Measurements from ENCODE around the gene PRR29. TPM values are rescaled to one million over a fixed set of nuclear protein-coding genes. Genes with fewer than 3 reads are reported as not detected.

Gene PRR29
- total and polyA plus RNA-seq, 4 donors, result 0.02 to 0.35 (median 0.14) TPM; not detected in 1

GRCh38 chr17:63955232-63955631 lies 42.9 kb upstream of the PRR29 start:
- Histone ChIP-seq H3K9me3 (ENCODE audit: control insufficient read depth in 4 of 4, low read length in 3 of 4) (no peaks in the 10 kb centered on the region), H3K4me1 (ENCODE audit: control insufficient read depth in 4 of 4, insufficient read depth in 4 of 4, low read length in 3 of 4) (no peaks in the 10 kb centered on the region), H3K27me3 (ENCODE audit: control insufficient read depth in 4 of 4, insufficient read depth in 4 of 4, low read length in 3 of 4) (no peaks in the 10 kb centered on the region), H3K36me3 (ENCODE audit: control insufficient read depth in 4 of 4, insufficient read depth in 3 of 4, low read depth in 1 of 4, low read length in 3 of 4) (no peaks in the 10 kb centered on the region), H3K27ac (ENCODE audit: low read depth in 1 of 2, low read length in 2 of 2) (no peak overlapping the region), H3K9ac (ENCODE audit: low read depth in 1 of 2, low read length in 2 of 2) (no peak overlapping the region), H3K4me3 (ENCODE audit: low read depth in 1 of 3, low read length in 3 of 3) (no peak overlapping the region)
- WGBS, result 81% methylated on average over 11 of the region's 11 CpGs
- TF ChIP-seq RAD21 (IDR thresholded peaks at IDR 0.05), result no peak
- DNase-seq (ENCODE audit: low spot score), result no peak

- no peaks in the 10 kb centered on the region for H3K36me3 ChIP-seq (ENCODE audit: control insufficient read depth in 4 of 4, insufficient read depth in 3 of 4, low read depth in 1 of 4, low read length in 3 of 4)
- no peak for DNase-seq (ENCODE audit: low spot score)
- 92% methylated on average over 4 of the region's 4 CpGs for WGBS
- no peaks in the 10 kb centered on the region for H3K9me3 ChIP-seq (ENCODE audit: control insufficient read depth in 4 of 4, low read length in 3 of 4)
- H3K9ac ChIP-seq (ENCODE audit: low read depth in 1 of 2, low read length in 2 of 2), result no peak overlapping the region
- TF ChIP-seq TAF1 (conservative IDR thresholded peaks at IDR 0.05) (no peak), CTCF (IDR thresholded peaks at IDR 0.05; ENCODE audit: low read depth, low read length, missing input control) (no peak), RXRA (IDR thresholded peaks at IDR 0.05) (no peak), JUND (IDR thresholded peaks at IDR 0.05) (no peak), NR2F2 (IDR thresholded peaks at IDR 0.05) (no peak), YY1 (IDR thresholded peaks at IDR 0.05) (no peak), FOXA1 (IDR thresholded peaks at IDR 0.05) (no peak), REST (IDR thresholded peaks at IDR 0.05) (no peak), MAX (IDR thresholded peaks at IDR 0.05) (no peak), EGR1 (IDR thresholded peaks at IDR 0.05; ENCODE audit: low read depth in 2 of 2) (no peak), HNF4G (IDR thresholded peaks at IDR 0.05) (no peak), SP1 (IDR thresholded peaks at IDR 0.05) (no peak), GABPA (IDR thresholded peaks at IDR 0.05 in 1 of 2, conservative IDR thresholded peaks at IDR 0.05 in 1 of 2) (no peak), ATF3 (IDR thresholded peaks at IDR 0.05) (no peak), HNF4A (conservative IDR thresholded peaks at IDR 0.05) (no peak), ZBTB33 (IDR thresholded peaks at IDR 0.05) (no peak), FOXA2 (IDR thresholded peaks at IDR 0.05) (no peak), RAD21 (IDR thresholded peaks at IDR 0.05) (no peak)
- no peaks in the 10 kb centered on the region for H3K27me3 ChIP-seq (ENCODE audit: control insufficient read depth in 4 of 4, insufficient read depth in 4 of 4, low read length in 3 of 4)
- H3K4me1 ChIP-seq (ENCODE audit: control insufficient read depth in 4 of 4, insufficient read depth in 4 of 4, low read length in 3 of 4), result no peaks in the 10 kb centered on the region
- no peak overlapping the region for H3K4me3 ChIP-seq (ENCODE audit: low read depth in 1 of 3, low read length in 3 of 3)
- no peak overlapping the region for H3K27ac ChIP-seq (ENCODE audit: low read depth in 1 of 2, low read length in 2 of 2)
These were observed 42.4 kb upstream of the PRR29 start for GRCh38 chr17:63955791-63956190.
